Measurements from ENCODE around the gene PHACTR1.

The PHACTR1 gene

DNA sequence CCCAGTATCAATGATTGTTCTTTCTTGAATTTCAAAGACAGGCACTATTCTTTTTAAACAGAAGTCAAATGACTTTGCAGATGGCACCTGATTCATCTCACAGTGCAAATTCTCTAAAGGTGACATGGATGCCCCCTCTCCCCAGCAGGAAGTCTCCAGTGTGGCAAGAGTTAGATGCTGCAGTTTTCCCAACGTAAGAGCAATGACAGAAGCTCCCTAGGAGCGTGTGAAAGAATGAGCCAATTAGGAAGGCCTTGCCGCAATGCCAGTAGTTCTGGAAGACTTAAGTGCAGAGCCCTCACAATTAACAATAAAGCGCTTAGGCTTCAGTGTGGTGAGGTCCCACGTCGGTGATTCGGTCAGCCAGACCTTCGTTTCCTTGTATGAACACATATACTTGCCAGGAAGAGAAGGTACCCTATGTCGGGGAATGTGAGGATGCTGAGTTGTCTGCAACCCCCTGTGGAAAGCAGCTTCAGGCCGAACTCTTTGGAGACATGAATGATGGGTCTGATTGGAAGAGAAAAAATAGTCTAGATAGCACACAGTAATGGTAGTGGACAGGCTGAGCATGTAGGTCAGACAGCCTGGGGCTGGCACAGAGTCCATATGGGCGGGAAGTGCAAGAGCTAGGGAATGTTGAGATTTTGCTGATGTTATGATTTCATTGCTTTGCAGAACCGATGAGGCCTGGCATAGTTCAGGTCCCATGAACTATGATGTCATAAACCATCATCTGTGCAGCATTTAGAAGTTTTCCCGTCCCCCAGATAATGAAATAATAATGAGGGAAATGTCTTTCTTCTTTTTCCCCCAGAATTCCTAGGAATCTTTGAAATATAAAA lies 132.6 kb downstream of the PHACTR1 start:
- TF ChIP-seq CREB1 (IDR thresholded peaks at IDR 0.05; ENCODE audit: low read depth) (no peak), YY1 (IDR thresholded peaks at IDR 0.05; ENCODE audit: low read depth) (no peak)

DNA sequence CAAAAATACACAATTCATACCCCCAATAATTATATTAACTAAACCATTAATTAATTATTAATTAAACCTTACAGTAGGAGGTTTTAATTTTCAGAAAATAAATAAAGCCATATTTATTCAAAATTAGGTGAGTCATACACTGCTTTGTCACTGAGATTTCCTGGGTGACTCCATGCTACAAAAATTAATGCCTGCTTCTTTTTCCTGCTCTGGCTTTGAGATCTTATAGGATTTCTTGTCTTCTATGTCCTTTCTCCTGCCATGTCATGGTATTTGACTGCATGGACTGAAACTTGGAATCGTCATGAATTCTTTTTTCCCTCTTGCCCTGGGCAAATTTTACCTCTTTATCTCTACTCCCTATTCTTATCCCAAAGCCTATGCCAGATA lies 133.2 kb downstream of the PHACTR1 start:
- TF ChIP-seq, protein P1, sequence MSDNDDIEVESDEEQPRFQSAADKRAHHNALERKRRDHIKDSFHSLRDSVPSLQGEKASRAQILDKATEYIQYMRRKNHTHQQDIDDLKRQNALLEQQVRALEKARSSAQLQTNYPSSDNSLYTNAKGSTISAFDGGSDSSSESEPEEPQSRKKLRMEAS (IDR thresholded peaks at IDR 0.05), result no peak
- no peak for TF ChIP-seq EP300 (IDR thresholded peaks at IDR 0.05; ENCODE audit: borderline replicate concordance)
- TF ChIP-seq NFIC (IDR thresholded peaks at IDR 0.05), result no peak
- TF ChIP-seq TEAD4 (IDR thresholded peaks at IDR 0.05), result no peak
- TF ChIP-seq YY1 (IDR thresholded peaks at IDR 0.05; ENCODE audit: low read depth), result no peak
- no peak for TF ChIP-seq TAF1 (IDR thresholded peaks at IDR 0.05; ENCODE audit: low read depth)
- TF ChIP-seq CEBPB (IDR thresholded peaks at IDR 0.05), result no peak
- no peak for TF ChIP-seq TCF12 (IDR thresholded peaks at IDR 0.05; ENCODE audit: low read depth)
- no peak for TF ChIP-seq CREB1 (IDR thresholded peaks at IDR 0.05; ENCODE audit: low read depth)
- no peak for TF ChIP-seq RAD21 (IDR thresholded peaks at IDR 0.05; ENCODE audit: low read depth)
- TF ChIP-seq FOXM1 (IDR thresholded peaks at IDR 0.05; ENCODE audit: borderline replicate concordance, low read depth), result no peak
- no peak for TF ChIP-seq ZBTB7A (IDR thresholded peaks at IDR 0.05; ENCODE audit: low read depth)
- no peak for TF ChIP-seq EGR1 (IDR thresholded peaks at IDR 0.05)
- TF ChIP-seq, protein P2, sequence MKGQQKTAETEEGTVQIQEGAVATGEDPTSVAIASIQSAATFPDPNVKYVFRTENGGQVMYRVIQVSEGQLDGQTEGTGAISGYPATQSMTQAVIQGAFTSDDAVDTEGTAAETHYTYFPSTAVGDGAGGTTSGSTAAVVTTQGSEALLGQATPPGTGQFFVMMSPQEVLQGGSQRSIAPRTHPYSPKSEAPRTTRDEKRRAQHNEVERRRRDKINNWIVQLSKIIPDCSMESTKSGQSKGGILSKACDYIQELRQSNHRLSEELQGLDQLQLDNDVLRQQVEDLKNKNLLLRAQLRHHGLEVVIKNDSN (IDR thresholded peaks at IDR 0.05), result no peak
- TF ChIP-seq, protein P3, sequence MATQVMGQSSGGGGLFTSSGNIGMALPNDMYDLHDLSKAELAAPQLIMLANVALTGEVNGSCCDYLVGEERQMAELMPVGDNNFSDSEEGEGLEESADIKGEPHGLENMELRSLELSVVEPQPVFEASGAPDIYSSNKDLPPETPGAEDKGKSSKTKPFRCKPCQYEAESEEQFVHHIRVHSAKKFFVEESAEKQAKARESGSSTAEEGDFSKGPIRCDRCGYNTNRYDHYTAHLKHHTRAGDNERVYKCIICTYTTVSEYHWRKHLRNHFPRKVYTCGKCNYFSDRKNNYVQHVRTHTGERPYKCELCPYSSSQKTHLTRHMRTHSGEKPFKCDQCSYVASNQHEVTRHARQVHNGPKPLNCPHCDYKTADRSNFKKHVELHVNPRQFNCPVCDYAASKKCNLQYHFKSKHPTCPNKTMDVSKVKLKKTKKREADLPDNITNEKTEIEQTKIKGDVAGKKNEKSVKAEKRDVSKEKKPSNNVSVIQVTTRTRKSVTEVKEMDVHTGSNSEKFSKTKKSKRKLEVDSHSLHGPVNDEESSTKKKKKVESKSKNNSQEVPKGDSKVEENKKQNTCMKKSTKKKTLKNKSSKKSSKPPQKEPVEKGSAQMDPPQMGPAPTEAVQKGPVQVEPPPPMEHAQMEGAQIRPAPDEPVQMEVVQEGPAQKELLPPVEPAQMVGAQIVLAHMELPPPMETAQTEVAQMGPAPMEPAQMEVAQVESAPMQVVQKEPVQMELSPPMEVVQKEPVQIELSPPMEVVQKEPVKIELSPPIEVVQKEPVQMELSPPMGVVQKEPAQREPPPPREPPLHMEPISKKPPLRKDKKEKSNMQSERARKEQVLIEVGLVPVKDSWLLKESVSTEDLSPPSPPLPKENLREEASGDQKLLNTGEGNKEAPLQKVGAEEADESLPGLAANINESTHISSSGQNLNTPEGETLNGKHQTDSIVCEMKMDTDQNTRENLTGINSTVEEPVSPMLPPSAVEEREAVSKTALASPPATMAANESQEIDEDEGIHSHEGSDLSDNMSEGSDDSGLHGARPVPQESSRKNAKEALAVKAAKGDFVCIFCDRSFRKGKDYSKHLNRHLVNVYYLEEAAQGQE (IDR thresholded peaks at IDR 0.05; ENCODE audit: low read depth), result no peak

DNA sequence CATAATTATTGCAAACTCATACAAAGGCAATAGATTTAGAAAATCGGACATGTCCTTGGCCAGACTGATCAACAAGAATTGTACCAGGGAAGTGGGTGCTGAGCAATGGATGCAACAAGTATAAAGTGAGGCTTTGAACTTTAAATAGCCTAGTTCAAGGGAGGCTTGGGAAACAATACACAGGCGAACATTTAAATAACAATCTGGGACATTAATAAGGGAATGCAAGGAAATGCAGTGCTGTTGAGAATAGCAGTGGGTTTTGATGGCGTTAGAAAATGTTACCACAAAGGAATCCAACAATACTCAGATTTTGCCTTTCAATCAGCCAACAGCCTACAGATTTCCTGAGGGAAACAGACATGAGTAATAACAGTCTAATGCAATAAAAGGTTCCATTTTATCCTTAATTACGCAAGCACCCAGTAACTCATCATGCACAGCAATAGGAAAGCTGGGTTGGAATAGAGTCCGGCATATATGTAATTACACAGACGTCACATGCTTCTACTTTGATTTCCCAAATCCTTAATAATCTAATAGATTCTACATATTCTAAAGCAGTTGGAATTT lies 134.6 kb downstream of the PHACTR1 start:
- TF ChIP-seq FOXM1 (IDR thresholded peaks at IDR 0.05; ENCODE audit: borderline replicate concordance, low read depth) (no peak), EGR1 (IDR thresholded peaks at IDR 0.05) (no peak), CEBPB (IDR thresholded peaks at IDR 0.05) (no peak), RAD21 (IDR thresholded peaks at IDR 0.05; ENCODE audit: low read depth) (no peak), TEAD4 (IDR thresholded peaks at IDR 0.05) (no peak), EP300 (IDR thresholded peaks at IDR 0.05; ENCODE audit: borderline replicate concordance) (no peak), YY1 (IDR thresholded peaks at IDR 0.05; ENCODE audit: low read depth) (no peak), NFIC (IDR thresholded peaks at IDR 0.05) (no peak), TCF12 (IDR thresholded peaks at IDR 0.05; ENCODE audit: low read depth) (no peak)
- TF ChIP-seq, protein P2 (IDR thresholded peaks at IDR 0.05), result no peak
- TF ChIP-seq, protein P1 (IDR thresholded peaks at IDR 0.05), result no peak
- TF ChIP-seq, protein P3 (IDR thresholded peaks at IDR 0.05; ENCODE audit: low read depth), result no peak

DNA sequence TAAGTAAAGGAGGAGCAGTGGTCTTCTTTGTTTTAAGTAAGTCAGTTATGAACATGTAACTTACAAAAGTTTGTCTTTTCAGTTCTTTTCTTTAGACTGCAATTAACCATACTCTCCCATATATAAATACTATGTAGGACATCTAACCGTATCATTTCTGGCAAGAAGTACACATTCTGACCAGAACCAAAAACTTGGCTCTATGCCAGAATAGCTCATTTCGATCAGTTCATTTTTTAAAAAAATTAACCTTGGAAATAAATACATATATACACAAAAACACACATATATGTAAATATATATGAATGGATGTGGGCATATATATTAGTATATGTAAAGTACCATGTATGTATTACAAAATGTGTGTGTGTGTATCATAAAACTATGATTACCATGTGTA lies 145.0 kb downstream of the PHACTR1 start:
- TF ChIP-seq TAF1 (IDR thresholded peaks at IDR 0.05; ENCODE audit: low read depth) (no peak), NFIC (IDR thresholded peaks at IDR 0.05) (0 out of 2 replicates have a peak, but pooled peaks have one; percentile 9)
- TF ChIP-seq, protein P1 (IDR thresholded peaks at IDR 0.05), result no peak

DNA sequence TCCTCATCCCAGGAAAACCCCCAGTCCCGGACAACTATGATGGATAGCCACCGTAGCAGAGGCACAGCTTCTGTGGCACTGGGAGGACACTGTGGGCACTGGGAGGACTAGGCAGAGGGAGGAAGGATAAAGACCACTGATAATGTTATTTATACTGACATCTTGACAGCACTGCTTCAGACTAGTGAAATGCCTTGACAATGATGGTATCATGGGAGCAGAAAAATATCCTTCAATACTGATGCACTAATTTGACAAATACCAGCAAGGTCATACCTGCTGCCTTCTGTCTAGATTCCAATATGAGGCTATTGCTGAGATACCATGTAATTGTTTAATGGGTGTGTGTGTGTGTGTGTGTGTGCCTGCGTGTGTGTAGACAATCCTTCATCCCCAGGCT lies 148.6 kb downstream of the PHACTR1 start:
- TF ChIP-seq RAD21 (IDR thresholded peaks at IDR 0.05; ENCODE audit: low read depth) (no peak), EP300 (IDR thresholded peaks at IDR 0.05; ENCODE audit: borderline replicate concordance) (no peak), FOXM1 (IDR thresholded peaks at IDR 0.05; ENCODE audit: borderline replicate concordance, low read depth) (no peak), TEAD4 (IDR thresholded peaks at IDR 0.05) (no peak), ZBTB7A (IDR thresholded peaks at IDR 0.05; ENCODE audit: low read depth) (no peak), EGR1 (IDR thresholded peaks at IDR 0.05) (no peak), CREB1 (IDR thresholded peaks at IDR 0.05; ENCODE audit: low read depth) (no peak), TAF1 (IDR thresholded peaks at IDR 0.05; ENCODE audit: low read depth) (no peak), CEBPB (IDR thresholded peaks at IDR 0.05) (no peak), YY1 (IDR thresholded peaks at IDR 0.05; ENCODE audit: low read depth) (no peak)
- TF ChIP-seq, protein P1 (IDR thresholded peaks at IDR 0.05), result no peak
- TF ChIP-seq, protein P2 (IDR thresholded peaks at IDR 0.05), result no peak
- TF ChIP-seq, protein P3 (IDR thresholded peaks at IDR 0.05; ENCODE audit: low read depth), result no peak

Measured in Ishikawa (cell line).